ENCODE measurements around the gene AMOTL2. TPM values are rescaled to one million over a fixed set of nuclear protein-coding genes. Genes with fewer than 3 reads are reported as not detected.

The AMOTL2 gene
- 209 TPM for polyA plus RNA-seq (2013, experiment 1 of 2; ENCODE audit: insufficient read length)
- 206 TPM for polyA plus RNA-seq (2013, experiment 2 of 2; ENCODE audit: insufficient read length)

- peak; percentile 98 for DNase-seq
Observed at GRCh38 chr3:134374105-134374790, at the start of gene AMOTL2. Gene AMOTL2 (minus strand): TSS chr3:134374447. CDS start chr3:134371433, 3,014 bp downstream.

GRCh38 chr3:134423153-134423552 lies 48.9 kb upstream of the AMOTL2 start:
- DNase-seq = peak; percentile 77

GRCh38 chr3:134419960-134420321 lies 45.7 kb upstream of the AMOTL2 start:
- DNase-seq = no peak

- no peak for DNase-seq
Observed at GRCh38 chr3:134419214-134419959, 45.1 kb upstream of the AMOTL2 start.

- DNase-seq = no peak
Observed at GRCh38 chr3:134409041-134409440, 34.8 kb upstream of the AMOTL2 start.

GRCh38 chr3:134407239-134407625 lies 33.0 kb upstream of the AMOTL2 start:
- peak; percentile 50 for DNase-seq

GRCh38 chr3:134406331-134407238 lies 32.3 kb upstream of the AMOTL2 start:
- no peak for DNase-seq

GRCh38 chr3:134404366-134404885 lies 30.2 kb upstream of the AMOTL2 start:
- DNase-seq = no peak

- DNase-seq = no peak
Observed at GRCh38 chr3:134397755-134398154, 23.5 kb upstream of the AMOTL2 start.

- DNase-seq = no peak
Observed at GRCh38 chr3:134395103-134395502, 20.9 kb upstream of the AMOTL2 start.

GRCh38 chr3:134394380-134394779 lies 20.1 kb upstream of the AMOTL2 start:
- no peak for DNase-seq

- no peak for DNase-seq
Observed at GRCh38 chr3:134393074-134393473, 18.8 kb upstream of the AMOTL2 start.

GRCh38 chr3:134392336-134392983 lies 18.2 kb upstream of the AMOTL2 start:
- no peak for DNase-seq

- no peak for DNase-seq
Observed at GRCh38 chr3:134389865-134390264, 15.6 kb upstream of the AMOTL2 start.

- no peak for DNase-seq
Observed at GRCh38 chr3:134388788-134389485, 14.7 kb upstream of the AMOTL2 start.

- no peak for DNase-seq
Observed at GRCh38 chr3:134388292-134388691, 14.0 kb upstream of the AMOTL2 start.

- DNase-seq = no peak
Observed at GRCh38 chr3:134387293-134387692, 13.0 kb upstream of the AMOTL2 start.

GRCh38 chr3:134384963-134385362 lies 10.7 kb upstream of the AMOTL2 start:
- DNase-seq = no peak

- no peak for DNase-seq
Observed at GRCh38 chr3:134381831-134382442, 7.7 kb upstream of the AMOTL2 start.

GRCh38 chr3:134381076-134381475 lies 6.8 kb upstream of the AMOTL2 start:
- DNase-seq = no peak

GRCh38 chr3:134380249-134380648 lies 6.0 kb upstream of the AMOTL2 start:
- no peak for DNase-seq

Measured in fibroblast of skin of scalp (primary cell).